Fibroblast of mammary gland (primary cell): ENCODE results near the gene DYRK4.
A peak's percentile ranks its signal among the peaks of the same experiment; 100 is the strongest.

Source experiments
- DNase-seq: peaks from one replicate; pipeline ENCODE4 v3.0.0-alpha.2; 2010; ENCODE audit warnings: low read depth
- H3K4me3 ChIP-seq: 2 replicates; pipeline ENCODE4 v1.5.1; 2011; ENCODE audit warnings: low read depth, mild to moderate bottlenecking, low read length, moderate library complexity; ENCODE audit not compliant: control insufficient read depth
- TF ChIP-seq, protein P1 (sequence below): conservative IDR thresholded peaks from 2 replicates; pipeline ENCODE4 v1.5.1; 2011; ENCODE audit warnings: low read depth, low read length, inconsistent platforms; ENCODE audit not compliant: control insufficient read depth, insufficient read depth

Gene DYRK4

DNA sequence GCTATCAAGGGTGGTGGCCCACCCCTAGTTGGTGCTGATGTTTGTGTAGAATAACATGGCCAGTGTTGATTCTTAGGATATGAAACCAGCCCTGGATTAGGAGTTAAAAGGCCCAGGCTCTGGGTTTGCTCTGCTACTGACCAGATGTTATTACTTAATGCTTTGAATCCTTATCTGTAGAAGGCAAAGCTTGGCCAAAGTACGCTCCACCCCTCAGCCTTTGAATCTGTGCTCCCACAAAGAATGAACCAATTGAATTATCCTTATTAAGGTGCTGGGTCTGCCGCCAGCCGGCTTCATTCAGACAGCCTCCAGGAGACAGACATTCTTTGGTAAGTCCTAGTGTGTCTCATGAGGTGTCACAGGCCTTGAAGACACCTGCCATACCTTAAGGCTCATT is 45.0 kb downstream of the DYRK4 start:
- no peak overlapping the region for H3K4me3 ChIP-seq
- no peak for DNase-seq
- TF ChIP-seq, protein P1, sequence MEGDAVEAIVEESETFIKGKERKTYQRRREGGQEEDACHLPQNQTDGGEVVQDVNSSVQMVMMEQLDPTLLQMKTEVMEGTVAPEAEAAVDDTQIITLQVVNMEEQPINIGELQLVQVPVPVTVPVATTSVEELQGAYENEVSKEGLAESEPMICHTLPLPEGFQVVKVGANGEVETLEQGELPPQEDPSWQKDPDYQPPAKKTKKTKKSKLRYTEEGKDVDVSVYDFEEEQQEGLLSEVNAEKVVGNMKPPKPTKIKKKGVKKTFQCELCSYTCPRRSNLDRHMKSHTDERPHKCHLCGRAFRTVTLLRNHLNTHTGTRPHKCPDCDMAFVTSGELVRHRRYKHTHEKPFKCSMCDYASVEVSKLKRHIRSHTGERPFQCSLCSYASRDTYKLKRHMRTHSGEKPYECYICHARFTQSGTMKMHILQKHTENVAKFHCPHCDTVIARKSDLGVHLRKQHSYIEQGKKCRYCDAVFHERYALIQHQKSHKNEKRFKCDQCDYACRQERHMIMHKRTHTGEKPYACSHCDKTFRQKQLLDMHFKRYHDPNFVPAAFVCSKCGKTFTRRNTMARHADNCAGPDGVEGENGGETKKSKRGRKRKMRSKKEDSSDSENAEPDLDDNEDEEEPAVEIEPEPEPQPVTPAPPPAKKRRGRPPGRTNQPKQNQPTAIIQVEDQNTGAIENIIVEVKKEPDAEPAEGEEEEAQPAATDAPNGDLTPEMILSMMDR = no peak

DNA sequence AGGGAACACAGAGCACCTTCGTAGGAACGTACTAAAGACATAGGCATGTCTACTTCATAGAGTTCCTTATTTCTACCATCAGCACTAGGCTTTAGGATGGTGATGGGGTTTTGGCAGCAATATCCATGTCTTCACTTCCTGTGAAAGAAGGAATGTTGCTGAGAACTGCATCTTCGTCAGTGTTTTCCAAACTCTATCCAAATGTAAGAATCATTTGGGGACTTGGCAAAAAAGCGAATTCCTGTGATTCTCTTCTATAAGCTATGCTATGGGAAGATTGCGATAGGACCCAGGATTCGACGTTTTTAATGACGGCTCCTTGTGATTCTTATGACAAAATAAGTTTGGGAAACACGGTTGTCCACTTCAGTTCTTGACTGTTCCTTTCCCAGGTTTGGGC is 47.1 kb downstream of the DYRK4 start:
- no peak for DNase-seq
- no peak overlapping the region for H3K4me3 ChIP-seq
- TF ChIP-seq, protein P1 = no peak

DNA sequence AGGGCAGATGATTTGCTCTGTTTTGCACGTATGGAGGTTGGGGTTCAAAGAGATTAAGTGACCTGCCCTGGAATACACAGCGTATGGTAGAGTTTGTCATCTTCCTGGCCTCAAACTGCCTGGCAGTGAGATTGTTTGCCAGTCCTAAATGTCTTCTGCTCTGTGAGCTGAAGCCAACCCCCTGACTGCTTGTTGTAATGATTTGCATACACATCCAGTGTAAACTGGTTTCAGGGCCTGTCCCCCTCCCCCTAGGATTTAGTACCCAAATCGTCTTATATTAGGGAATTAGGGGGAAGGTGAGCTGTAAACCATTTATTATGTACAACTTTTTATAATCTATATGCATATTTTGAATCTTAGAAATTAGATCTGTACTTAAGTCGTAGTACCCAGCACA is 48.5 kb downstream of the DYRK4 start:
- no peak for DNase-seq
- TF ChIP-seq, protein P1 = no peak
- H3K4me3 ChIP-seq = no peak overlapping the region

DNA sequence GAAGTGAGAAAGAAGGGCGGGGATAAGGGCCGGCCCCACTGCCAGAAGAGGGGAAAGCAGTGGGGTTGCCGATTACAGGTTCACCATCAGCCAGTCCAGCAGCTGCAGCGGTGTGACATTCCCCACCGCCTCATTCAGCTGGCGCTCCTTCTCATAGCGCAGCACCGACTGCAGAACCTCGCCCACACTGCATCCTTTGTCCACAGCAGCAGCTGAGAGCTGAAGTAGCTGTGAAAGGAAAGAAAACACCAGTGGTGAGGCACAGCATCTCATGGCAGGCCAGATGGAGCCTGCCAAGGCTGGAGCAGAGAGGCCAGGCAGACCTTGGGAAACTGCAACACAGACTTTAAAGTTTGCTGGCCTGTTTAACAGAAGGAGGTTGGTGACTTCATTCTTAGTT is 53.7 kb downstream of the DYRK4 start:
- TF ChIP-seq, protein P1 = no peak
- no peak overlapping the region for H3K4me3 ChIP-seq
- no peak for DNase-seq

DNA sequence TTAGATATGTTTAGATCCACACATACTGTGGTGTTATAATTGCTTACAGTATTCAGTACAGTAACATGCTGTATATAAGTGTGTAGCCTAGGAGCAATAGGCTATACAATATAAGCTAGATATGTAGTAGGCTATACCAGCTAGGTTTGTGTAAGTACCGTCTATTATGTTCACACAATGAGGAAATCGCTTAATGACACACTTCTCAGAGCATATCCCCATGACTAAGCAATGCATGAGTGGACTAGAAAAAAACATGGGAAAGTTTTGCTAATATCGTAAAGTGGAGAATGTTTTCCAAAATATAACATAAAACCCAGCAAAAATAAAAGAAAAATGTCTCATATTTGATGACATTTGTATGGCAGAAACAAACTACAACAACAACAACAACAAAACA is 59.5 kb downstream of the DYRK4 start:
- TF ChIP-seq, protein P1 = no peak
- DNase-seq = peak; percentile 3
- H3K4me3 ChIP-seq = no peak overlapping the region

DNA sequence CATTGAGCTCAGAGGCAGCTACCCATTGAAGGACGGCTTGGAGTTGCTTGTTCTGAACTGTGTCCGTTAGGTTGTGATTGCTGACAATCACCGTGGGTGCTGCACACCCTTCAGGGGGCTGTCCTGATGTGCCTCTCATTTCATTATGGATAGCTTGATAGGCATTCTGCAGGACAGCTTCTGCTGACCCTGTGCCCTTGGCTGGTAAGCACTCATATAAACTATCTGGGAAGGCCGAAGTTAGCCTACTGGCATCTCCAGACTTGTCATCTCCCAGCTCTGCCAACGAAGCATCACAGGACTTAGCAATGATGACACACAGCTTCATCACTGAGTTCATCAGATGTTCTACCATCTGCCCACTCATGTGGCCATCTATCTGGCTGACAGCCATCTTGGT is 64.5 kb downstream of the DYRK4 start:
- DNase-seq = peak; percentile 36
- TF ChIP-seq, protein P1 = no peak
- no peak overlapping the region for H3K4me3 ChIP-seq

DNA sequence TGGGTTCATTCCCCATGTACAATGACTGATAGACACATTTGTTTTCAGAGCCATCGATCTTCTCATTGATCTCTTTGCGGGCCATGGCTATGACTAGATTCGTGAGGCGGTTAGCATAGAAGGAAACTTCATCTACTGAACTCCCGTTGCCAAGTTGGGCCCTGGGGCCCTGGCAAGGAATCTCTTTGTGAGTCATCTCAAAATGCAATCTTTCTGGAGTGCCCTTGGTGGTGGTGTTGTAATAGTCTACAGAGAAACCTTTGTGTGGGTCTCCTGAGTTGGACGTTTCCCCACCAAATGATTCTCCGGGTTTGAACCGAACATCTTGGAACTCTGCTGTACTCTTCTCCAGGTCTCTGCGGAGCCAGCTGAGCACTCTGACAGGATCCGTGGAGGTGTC is 66.4 kb downstream of the DYRK4 start:
- TF ChIP-seq, protein P1 = no peak
- H3K4me3 ChIP-seq = no peak overlapping the region
- DNase-seq = no peak
